Gastroesophageal sphincter (tissue), 3 donors: ENCODE data around the gene KLK13.

Experiments used
- CTCF ChIP-seq, 4 experiments: fragments of 200-600 bp in 2 of 4; fragments of 450-650 bp in 2 of 4; sonication (generic) in 1 of 4; IDR thresholded peaks; one replicate each; pipeline ENCODE4 v1.5.1; 2017 to 2019; ENCODE audit warnings: antibody characterized with exemption in 4 of 4, mild to moderate bottlenecking in 2 of 4, moderate library complexity in 2 of 4
- POLR2A ChIP-seq, 2 donors: fragments of 450-650 bp; IDR thresholded peaks; one replicate each; pipeline ENCODE4 v1.6.1; 2017; ENCODE audit warnings: antibody characterized with exemption in 2 of 2, mild to moderate bottlenecking in 2 of 2, moderate library complexity in 1 of 2

GRCh38 chr19:51078104-51078503, 13.2 kb upstream of the KLK13 start:
- TF ChIP-seq CTCF (IDR thresholded peaks at IDR 0.05) (no peak), POLR2A (IDR thresholded peaks at IDR 0.05) (no peak)
